CD14-positive monocyte (primary cell): Measurements from ENCODE around the gene BCAP31. TPM values are rescaled to one million over a fixed set of nuclear protein-coding genes. Genes with fewer than 3 reads are reported as not detected.
A peak's percentile ranks its signal among the peaks of the same experiment; 100 is the strongest.
"Not testable (repeated sequence)": the region's sequence is repeated elsewhere in the genome, so short reads cannot be mapped to it uniquely, and the experiment has no call there.

Experiments
- DNase-seq, 3 donors: peaks; one replicate each; pipeline ENCODE4 v3.0.0-alpha.2; 2011 to 2022
- H2AFZ ChIP-seq: 2 replicates; pipeline ENCODE4 v1.6.0; 2012; ENCODE audit warnings: mild to moderate bottlenecking, low read depth, low read length, inconsistent platforms; ENCODE audit not compliant: insufficient read depth, poor library complexity, severe bottlenecking
- H3K27ac ChIP-seq, 2 donors: 1 replicate in 1 of 2; 2 replicates in 1 of 2; pipeline ENCODE4 v1.5.1; 2012 to 2013; ENCODE audit warnings: low read length in 2 of 2, control low read depth in 1 of 2, inconsistent platforms in 1 of 2, low read depth in 1 of 2, mild to moderate bottlenecking in 1 of 2
- H3K27me3 ChIP-seq, 2 donors: one replicate each; pipeline versions ENCODE4 v1.6.0 to v1.6.1; 2011 to 2013; ENCODE audit warnings: low read length in 2 of 2; ENCODE audit not compliant: control insufficient read depth in 2 of 2, insufficient read depth in 2 of 2
- H3K36me3 ChIP-seq, 2 donors: replicated peaks in 1 of 2; 1 replicate in 1 of 2; 2 replicates in 1 of 2; pipeline versions ENCODE4 v1.5.1 to v1.6.1; 2012 to 2013; ENCODE audit warnings: low read length in 2 of 2, control low read depth in 1 of 2, inconsistent platforms in 1 of 2, mild to moderate bottlenecking in 1 of 2; ENCODE audit not compliant: insufficient read depth in 2 of 2, control insufficient read depth in 1 of 2
- H3K4me1 ChIP-seq, 2 donors: 1 replicate in 1 of 2; 2 replicates in 1 of 2; pipeline versions ENCODE4 v1.5.1 to v1.6.1; 2012 to 2013; ENCODE audit warnings: low read length in 2 of 2, control low read depth in 1 of 2, inconsistent platforms in 1 of 2, mild to moderate bottlenecking in 1 of 2, moderate library complexity in 1 of 2; ENCODE audit not compliant: insufficient read depth in 2 of 2, control insufficient read depth in 1 of 2
- H3K4me2 ChIP-seq: replicated peaks from 2 replicates; pipeline ENCODE3; 2012; ENCODE audit warnings: low read length, moderate library complexity, mild to moderate bottlenecking; ENCODE audit not compliant: poor library complexity, severe bottlenecking; ENCODE audit errors: extremely low read depth
- H3K4me3 ChIP-seq, 3 experiments: fragments of 200-600 bp in 1 of 3; sonication (generic) in 1 of 3; replicated peaks in 1 of 3; 1 replicate in 2 of 3; 2 replicates in 1 of 3; pipeline ENCODE4 v1.5.1; 2011 to 2013; ENCODE audit warnings: low read length in 3 of 3, mild to moderate bottlenecking in 3 of 3, control low read depth in 2 of 3, low read depth in 2 of 3, inconsistent platforms in 1 of 3, moderate library complexity in 1 of 3
- H3K79me2 ChIP-seq: 2 replicates; pipeline ENCODE4 v1.6.0; 2012; ENCODE audit warnings: mild to moderate bottlenecking, control low read depth, inconsistent platforms, low read length, moderate library complexity; ENCODE audit not compliant: insufficient read depth
- H3K9ac ChIP-seq: 2 replicates; pipeline ENCODE4 v1.6.0; 2017; ENCODE audit warnings: low read length, mild to moderate bottlenecking; ENCODE audit not compliant: insufficient read depth, poor library complexity, severe bottlenecking
- H3K9me3 ChIP-seq, 2 donors: replicated peaks in 1 of 2; 1 replicate in 1 of 2; 2 replicates in 1 of 2; pipeline versions ENCODE4 v1.5.1 to v1.6.1; 2012 to 2013; ENCODE audit warnings: low read length in 2 of 2, control low read depth in 1 of 2; ENCODE audit not compliant: control insufficient read depth in 1 of 2, insufficient read depth in 1 of 2
- H4K20me1 ChIP-seq: 2 replicates; pipeline ENCODE4 v1.6.0; 2012; ENCODE audit warnings: mild to moderate bottlenecking, low read length, control low read depth, moderate library complexity; ENCODE audit not compliant: insufficient read depth
- H3K27ac Mint-ChIP-seq, 7 donors: one replicate each; pipeline ENCODE4 v1.8.0; 2020; ENCODE audit warnings: mild to moderate bottlenecking in 7 of 7, mixed read lengths in 7 of 7, moderate library complexity in 6 of 7, inconsistent platforms in 2 of 7
- H3K27me3 Mint-ChIP-seq, 3 donors: one replicate each; pipeline ENCODE4 v1.8.0; 2021 to 2022; ENCODE audit warnings: low read depth in 3 of 3, mild to moderate bottlenecking in 3 of 3, mixed read lengths in 3 of 3, moderate library complexity in 3 of 3, inconsistent platforms in 1 of 3
- H3K36me3 Mint-ChIP-seq, 2 donors: one replicate each; pipeline ENCODE4 v1.8.0; 2020; ENCODE audit warnings: mixed read lengths in 2 of 2, inconsistent platforms in 1 of 2, mild to moderate bottlenecking in 1 of 2
- H3K4me1 Mint-ChIP-seq: one replicate; pipeline ENCODE4 v1.8.0; 2020; ENCODE audit warnings: mild to moderate bottlenecking, mixed read lengths
- H3K4me3 Mint-ChIP-seq, 2 donors: one replicate each; pipeline ENCODE4 v1.8.0; 2020; ENCODE audit warnings: mild to moderate bottlenecking in 2 of 2, mixed read lengths in 2 of 2, moderate library complexity in 1 of 2
- H3K9me3 Mint-ChIP-seq, 7 donors: one replicate each; pipeline ENCODE4 v1.8.0; 2020 to 2022; ENCODE audit warnings: mixed read lengths in 7 of 7, mild to moderate bottlenecking in 6 of 7, moderate library complexity in 6 of 7, inconsistent platforms in 2 of 7
- WGBS: methylation state at CpG from one replicate; pipeline ENCODE4 v1.1.5; 2013; ENCODE audit warnings: missing lambda C conversion rate; ENCODE audit not compliant: insufficient coverage; 5-methylcytosine and 5-hydroxymethylcytosine counted together
- intact Hi-C, 2 donors: fragments of 100-400 bp; cut with micrococcal nuclease; formaldehyde crosslinking; loops; one replicate each; pipeline versions ENCODE4 v1.15.0 to v1.15.1; 2023
- polyA plus RNA-seq, 3 donors: library from polyadenylated mRNA; depleted of rRNA in 1 of 3; unstranded in 2 of 3; stranded (reverse) in 1 of 3; fragments of 300-500 nt in 2 of 3; fragments of >200 nt in 1 of 3; fragmentation: Illumina TruSeq in 2 of 3; gene quantifications; 1 replicate in 2 of 3; 2 replicates in 1 of 3; pipeline ENCODE4 v1.2.3, GENCODE V29; 2012 to 2021
- TF ChIP-seq, protein P1 (sequence below): fragments of 200-600 bp; IDR thresholded peaks from one replicate; pipeline ENCODE4 v1.8.0; 2022; ENCODE audit warnings: antibody characterized with exemption, mild to moderate bottlenecking

Gene BCAP31
- polyA plus RNA-seq, 3 donors: 139 to 294 (median 288) TPM

DNA sequence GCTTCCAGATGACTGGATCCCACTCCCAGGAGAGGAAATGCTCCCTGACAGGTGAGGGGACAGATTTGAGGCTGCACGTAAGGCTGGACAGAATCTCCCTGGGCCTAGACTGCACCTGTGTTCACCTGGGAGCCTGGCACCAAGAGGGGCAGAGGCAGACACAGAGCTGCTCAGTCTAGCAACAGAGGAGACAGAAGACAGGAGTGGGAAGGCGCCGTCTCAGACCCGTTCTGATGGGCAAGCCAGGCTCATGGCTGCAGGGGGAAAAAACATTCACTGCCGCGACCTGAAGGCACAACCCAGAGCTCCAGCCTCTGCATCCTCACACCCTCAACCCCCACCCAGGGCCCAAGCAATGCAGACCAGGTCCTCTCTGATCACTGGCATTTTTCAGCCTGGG is 16.8 kb downstream of the BCAP31 start:
- H3K4me1 ChIP-seq: peaks cover 4 to 6% of the 10 kb centered on the region in 2 donors
- TF ChIP-seq, protein P1, sequence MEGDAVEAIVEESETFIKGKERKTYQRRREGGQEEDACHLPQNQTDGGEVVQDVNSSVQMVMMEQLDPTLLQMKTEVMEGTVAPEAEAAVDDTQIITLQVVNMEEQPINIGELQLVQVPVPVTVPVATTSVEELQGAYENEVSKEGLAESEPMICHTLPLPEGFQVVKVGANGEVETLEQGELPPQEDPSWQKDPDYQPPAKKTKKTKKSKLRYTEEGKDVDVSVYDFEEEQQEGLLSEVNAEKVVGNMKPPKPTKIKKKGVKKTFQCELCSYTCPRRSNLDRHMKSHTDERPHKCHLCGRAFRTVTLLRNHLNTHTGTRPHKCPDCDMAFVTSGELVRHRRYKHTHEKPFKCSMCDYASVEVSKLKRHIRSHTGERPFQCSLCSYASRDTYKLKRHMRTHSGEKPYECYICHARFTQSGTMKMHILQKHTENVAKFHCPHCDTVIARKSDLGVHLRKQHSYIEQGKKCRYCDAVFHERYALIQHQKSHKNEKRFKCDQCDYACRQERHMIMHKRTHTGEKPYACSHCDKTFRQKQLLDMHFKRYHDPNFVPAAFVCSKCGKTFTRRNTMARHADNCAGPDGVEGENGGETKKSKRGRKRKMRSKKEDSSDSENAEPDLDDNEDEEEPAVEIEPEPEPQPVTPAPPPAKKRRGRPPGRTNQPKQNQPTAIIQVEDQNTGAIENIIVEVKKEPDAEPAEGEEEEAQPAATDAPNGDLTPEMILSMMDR: no peak
- H3K4me3 Mint-ChIP-seq: no peak overlapping the region
- WGBS: no CpG with 5 or more reads among the region's 6 CpGs
- no peak overlapping the region for H2AFZ ChIP-seq
- H3K27me3 ChIP-seq: no peaks in the 10 kb centered on the region
- H3K27me3 Mint-ChIP-seq: peaks cover 0 to 12% (median 0%) of the 10 kb centered on the region in 3 donors
- H3K4me3 ChIP-seq: no peak overlapping the region
- no peaks in the 10 kb centered on the region for H3K79me2 ChIP-seq
- H3K36me3 ChIP-seq: peaks cover 49 to 54% of the 10 kb centered on the region in 2 donors
- H4K20me1 ChIP-seq: peaks cover 58% of the 10 kb centered on the region
- intact Hi-C loops: no loop called here
- no peak overlapping the region for H3K27ac Mint-ChIP-seq
- H3K9me3 Mint-ChIP-seq: peaks cover 0 to 3% (median 0%) of the 10 kb centered on the region in 7 donors
- H3K9ac ChIP-seq: no peak overlapping the region
- no peak overlapping the region for H3K27ac ChIP-seq
- DNase-seq: no peak
- H3K4me1 Mint-ChIP-seq: peaks cover 7% of the 10 kb centered on the region
- no peaks in the 10 kb centered on the region for H3K9me3 ChIP-seq
- no peak overlapping the region for H3K4me2 ChIP-seq
- peaks cover 50 to 71% of the 10 kb centered on the region in 2 donors for H3K36me3 Mint-ChIP-seq

DNA sequence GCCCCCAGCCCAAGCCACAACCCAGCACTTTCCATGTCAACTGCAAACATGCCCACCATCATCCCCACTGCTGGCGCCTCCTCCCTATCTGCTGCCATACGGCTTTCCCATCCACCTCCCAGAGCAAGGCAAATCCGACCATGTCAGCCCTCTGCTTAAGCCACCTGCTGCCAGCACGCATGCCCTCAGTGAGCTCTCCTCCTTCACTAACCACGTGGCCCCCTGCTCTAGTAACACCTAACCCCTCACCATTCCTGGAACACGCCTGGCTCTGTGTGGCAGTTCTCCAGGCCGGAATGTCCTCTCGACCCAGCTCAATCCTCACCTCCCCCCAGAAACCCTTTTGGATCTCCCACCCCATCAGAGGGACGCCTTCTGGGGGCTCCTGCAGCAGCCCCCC is 17.4 kb downstream of the BCAP31 start:
- no peak for DNase-seq
- no peak overlapping the region for H3K4me3 Mint-ChIP-seq
- peaks cover 55 to 56% of the 10 kb centered on the region in 2 donors for H3K36me3 ChIP-seq
- H3K4me1 ChIP-seq: peaks cover 4 to 6% of the 10 kb centered on the region in 2 donors
- H2AFZ ChIP-seq: no peak overlapping the region
- H3K36me3 Mint-ChIP-seq: peaks cover 55 to 73% of the 10 kb centered on the region in 2 donors
- WGBS: 98% methylated on average over 6 of the region's 9 CpGs
- H3K4me1 Mint-ChIP-seq: peaks cover 7% of the 10 kb centered on the region
- H3K9me3 ChIP-seq: no peaks in the 10 kb centered on the region
- intact Hi-C loops: no loop called here
- peaks cover 0 to 12% (median 0%) of the 10 kb centered on the region in 3 donors for H3K27me3 Mint-ChIP-seq
- no peaks in the 10 kb centered on the region for H3K79me2 ChIP-seq
- H3K27me3 ChIP-seq: no peaks in the 10 kb centered on the region
- H3K4me3 ChIP-seq: no peak overlapping the region
- H3K9me3 Mint-ChIP-seq: peaks cover 0 to 3% (median 0%) of the 10 kb centered on the region in 7 donors
- H3K27ac ChIP-seq: no peak overlapping the region
- H3K27ac Mint-ChIP-seq: peak overlapping the region in 1 of 7 donors; percentile 50
- H3K4me2 ChIP-seq: no peak overlapping the region
- H3K9ac ChIP-seq: no peak overlapping the region
- TF ChIP-seq, protein P1: no peak
- H4K20me1 ChIP-seq: peaks cover 58% of the 10 kb centered on the region

DNA sequence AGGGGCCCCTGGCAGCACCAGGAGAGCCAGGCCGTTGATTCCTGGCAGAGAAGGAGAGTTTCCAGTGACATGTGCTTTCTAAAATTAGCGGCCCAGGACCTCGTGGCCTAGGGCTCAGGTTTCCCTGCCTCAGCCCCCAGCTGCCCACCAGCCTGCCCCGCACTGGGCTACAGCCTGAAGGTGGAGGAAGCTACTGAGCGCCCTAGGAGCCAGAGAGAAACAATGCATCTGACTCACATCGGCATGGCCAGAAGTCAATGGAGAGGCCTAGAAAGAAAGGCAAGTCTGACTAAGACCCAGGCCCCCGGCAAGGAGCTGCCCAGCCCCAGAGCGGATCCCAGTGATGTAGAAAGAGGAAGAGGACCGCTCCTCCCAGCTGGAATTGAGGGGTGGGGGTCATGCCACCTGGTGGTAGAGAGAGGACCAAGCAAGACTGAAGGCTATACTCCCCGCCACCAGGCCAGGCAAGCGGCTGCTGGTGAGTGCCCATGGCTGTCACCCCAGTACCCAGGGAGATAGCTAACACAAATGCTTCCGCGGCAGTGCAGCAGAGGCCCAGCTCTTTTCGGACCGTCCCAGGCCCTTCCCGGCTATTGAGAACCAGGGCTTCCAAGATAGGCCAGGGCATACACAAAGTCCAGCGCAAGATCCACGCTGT is 18.7 kb downstream of the BCAP31 start:
- H3K9ac ChIP-seq, intact Hi-C loops, H3K9me3 ChIP-seq, H3K27me3 Mint-ChIP-seq, H3K4me3 Mint-ChIP-seq, H3K9me3 Mint-ChIP-seq, H3K4me3 ChIP-seq, H2AFZ ChIP-seq, DNase-seq, H3K4me1 Mint-ChIP-seq, H3K27ac ChIP-seq, H3K27me3 ChIP-seq, H3K4me1 ChIP-seq, H3K79me2 ChIP-seq, H3K4me2 ChIP-seq, H3K27ac Mint-ChIP-seq: not testable (repeated sequence)
- peaks cover 51 to 66% of the 10 kb centered on the region in 2 donors for H3K36me3 Mint-ChIP-seq
- H3K36me3 ChIP-seq: peaks cover 55 to 58% of the 10 kb centered on the region in 2 donors
- WGBS: 95% methylated on average over 12 of the region's 18 CpGs
- H4K20me1 ChIP-seq: peaks cover 57% of the 10 kb centered on the region
